Stimulated activated CD4-positive, alpha-beta T cell treated with anti-CD3 and anti-CD28 coated beads, Interleukin-2, amount 100 ng/mL, for 48 hours (primary cell): ENCODE measurements around the gene MRNIP.
"Not testable (repeated sequence)": the region's sequence is repeated elsewhere in the genome, so short reads cannot be mapped to it uniquely, and the experiment has no call there.

ENCODE experiments used
- DNase-seq, 2 donors: peaks; one replicate each; pipeline ENCODE4 v3.0.0-alpha.2; 2020

Gene MRNIP

DNA sequence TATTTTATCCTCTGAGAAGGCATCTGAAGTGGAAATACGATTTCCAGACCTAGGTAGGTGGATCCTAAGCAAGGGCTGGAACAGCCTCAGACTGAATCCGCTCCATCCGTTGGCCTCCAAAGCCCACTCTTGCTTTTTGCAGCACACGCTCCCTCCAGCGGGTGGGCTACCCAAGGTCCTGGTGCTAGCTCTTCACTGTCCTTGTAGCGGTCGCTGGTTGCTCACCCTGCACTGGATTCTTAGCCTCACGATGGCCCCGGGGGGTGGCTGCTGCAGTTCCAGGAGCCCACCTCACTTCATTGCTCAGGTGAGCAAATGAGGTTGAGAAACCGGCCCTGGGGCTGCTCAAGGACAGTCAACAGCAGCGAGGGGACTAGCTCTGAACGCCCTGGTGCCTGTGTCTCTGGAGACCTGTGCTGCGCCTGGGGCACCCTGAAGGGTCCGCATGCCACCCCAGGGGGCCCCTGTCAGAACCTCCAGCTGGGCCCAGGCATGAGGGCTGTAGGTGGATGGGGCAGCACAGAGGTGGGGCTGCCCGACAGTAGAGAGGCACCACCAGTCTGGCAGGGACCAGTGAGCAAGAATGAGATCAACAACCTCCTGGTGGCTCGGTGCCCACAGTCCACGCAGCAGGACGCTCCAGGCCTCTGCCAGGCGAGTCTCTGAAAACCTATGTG, 56.3 kb downstream of the MRNIP start:
- DNase-seq, result no peak

DNA sequence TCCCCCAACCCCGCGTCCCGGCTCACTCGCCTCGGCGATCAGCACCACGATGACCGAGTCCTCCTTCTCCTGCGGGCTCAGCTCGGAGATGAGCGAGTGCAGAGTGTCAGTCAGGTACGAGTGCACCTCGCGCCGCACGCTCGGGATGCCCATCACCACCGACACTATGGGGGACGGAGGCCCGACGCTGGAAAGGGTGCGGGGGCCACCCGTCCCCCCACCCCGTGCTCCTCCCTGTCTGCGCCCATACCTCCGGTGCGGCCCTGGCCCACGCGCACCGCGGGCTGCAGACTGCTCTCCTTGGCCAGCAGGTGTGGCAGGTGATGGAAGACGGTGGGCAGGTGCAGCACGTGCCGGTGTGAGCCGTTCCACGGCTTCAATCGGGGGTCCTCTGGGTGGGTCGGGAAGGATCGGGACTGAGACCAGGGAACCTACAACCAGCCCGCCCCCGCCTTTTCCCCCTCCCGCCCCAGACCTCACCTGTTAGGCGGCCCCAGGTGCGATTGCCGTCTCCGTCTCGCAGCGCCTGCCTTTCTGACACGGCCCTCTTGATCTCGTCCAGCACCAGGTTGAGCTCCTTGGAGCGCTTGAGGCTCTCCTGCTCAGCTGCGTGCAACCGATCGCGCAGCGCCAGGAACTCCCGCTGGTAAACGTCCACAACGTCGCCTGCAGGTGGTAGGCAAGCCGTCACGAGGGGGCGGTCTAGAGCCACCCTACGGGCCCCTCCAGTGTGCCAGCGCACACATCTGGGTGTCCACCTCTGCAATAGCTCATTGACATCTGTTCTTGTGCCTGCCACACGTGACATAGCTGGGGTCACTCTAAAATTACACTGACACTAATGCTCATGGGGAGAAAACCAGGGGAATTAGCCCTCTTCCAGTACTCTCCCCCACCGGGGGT, 57.1 kb downstream of the MRNIP start:
- peak; percentile 83 to 88 for DNase-seq

DNA sequence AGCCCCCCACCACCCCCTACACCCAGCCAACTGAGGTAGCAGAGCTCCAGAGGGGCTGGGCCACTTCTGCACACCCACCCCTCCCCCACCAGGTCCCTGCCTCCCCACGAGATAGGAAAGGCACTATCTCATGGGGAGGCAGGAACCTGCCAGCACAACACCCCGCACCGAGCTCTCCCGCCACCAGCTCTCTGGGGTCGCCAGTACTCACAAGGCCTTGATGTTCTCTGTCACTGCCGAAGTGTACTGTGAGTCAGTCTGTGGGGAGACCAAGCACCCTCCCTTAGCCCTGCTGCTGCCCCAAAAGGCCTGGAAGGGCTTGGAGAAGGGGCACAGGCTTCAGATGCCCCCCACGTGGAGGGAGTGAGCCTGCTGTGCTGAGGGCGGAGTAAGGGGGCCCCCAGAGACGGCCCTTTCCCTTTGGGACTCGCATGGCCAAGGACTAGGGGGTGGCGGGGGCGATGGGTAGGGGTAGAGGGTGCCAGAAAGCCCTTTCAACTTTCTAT, 57.9 kb downstream of the MRNIP start:
- DNase-seq, result no peak

DNA sequence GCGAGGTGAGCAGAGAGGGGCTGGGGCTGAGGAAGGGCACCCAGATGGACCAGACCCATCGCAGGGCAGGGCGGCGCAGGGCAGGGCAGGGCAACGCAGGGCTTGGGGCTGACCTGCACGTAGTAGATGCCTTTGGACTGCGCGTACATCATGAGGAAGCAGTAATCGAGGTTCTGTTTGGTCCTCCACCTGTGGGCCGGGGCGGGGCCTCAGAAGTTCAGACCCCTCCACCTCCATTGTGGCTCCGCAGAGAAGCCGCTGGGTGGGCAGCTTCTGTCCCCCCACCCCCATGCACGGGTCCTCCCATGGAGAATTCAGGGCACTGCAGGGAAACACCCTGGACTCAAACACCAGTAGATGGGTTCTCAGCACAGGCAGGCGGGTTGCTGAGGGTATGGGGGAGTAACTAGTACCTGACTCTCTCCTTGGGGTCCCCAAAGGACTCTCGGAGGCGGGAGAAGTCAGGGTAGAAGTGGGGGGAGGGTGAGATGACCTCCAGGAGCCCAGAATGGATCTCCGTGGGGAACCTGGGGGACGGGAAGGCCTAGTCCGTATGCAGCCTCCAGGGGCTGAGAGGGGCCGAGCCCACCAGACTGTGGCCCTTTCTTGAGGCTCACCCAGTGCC, 58.4 kb downstream of the MRNIP start:
- no peak for DNase-seq

DNA sequence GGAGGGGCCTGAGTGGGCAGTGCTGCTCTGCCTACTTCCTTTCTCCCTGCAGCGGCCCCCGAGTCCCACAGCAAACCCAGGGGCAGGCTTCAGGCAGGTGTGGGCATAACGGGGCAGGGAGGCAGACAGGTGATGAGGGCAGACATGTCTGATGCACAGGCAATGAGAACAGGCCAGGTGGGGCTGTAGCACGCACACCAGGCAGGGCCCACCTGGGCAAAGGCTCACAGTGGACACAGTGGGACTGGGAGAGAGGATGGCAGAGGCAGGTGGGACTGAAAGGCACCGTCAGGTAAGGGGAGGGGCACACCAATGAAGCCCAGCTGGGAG, 59.0 kb downstream of the MRNIP start:
- no peak for DNase-seq

DNA sequence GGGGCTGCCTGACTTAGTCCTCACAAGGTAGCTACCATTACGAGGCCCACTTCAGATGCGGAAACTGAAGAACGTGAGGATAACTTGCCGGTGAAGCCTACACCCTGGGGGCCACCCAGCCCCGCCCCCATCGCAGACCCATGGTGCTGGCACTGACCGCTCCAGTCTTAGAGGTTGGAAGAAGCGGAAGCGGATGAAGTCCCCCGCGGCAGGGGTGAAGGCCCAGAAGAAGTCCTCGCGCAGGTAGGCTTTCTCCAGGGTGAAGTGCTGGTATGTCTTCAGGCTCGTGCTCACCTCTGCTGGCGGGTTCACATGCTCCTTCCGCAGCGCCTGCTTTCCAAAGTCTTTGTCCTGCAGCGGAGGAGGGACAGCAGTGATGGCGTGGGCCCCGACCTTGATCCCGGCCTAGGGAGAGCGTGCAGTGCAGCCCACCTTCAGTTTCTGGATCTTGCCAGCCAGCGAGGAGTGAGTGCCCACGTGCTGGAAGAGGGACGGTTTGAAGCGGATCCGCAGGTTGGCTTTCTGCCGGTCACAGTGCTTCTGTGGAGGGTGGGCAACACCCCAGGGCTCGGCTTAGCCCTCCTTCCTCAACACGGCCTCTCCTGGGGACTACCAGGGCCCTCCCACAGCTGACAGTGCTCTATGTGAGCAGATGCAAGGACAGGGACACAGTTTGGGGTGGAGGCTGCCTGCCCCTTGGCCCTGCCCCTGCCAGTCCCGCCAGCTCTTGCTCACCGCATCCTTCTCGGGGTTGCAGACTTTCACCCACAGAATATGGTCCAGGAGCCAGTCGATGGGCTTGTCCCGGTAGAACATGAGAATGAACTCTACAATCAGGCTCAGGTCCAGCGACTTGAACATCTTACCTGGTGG, 59.6 kb downstream of the MRNIP start:
- no peak for DNase-seq

DNA sequence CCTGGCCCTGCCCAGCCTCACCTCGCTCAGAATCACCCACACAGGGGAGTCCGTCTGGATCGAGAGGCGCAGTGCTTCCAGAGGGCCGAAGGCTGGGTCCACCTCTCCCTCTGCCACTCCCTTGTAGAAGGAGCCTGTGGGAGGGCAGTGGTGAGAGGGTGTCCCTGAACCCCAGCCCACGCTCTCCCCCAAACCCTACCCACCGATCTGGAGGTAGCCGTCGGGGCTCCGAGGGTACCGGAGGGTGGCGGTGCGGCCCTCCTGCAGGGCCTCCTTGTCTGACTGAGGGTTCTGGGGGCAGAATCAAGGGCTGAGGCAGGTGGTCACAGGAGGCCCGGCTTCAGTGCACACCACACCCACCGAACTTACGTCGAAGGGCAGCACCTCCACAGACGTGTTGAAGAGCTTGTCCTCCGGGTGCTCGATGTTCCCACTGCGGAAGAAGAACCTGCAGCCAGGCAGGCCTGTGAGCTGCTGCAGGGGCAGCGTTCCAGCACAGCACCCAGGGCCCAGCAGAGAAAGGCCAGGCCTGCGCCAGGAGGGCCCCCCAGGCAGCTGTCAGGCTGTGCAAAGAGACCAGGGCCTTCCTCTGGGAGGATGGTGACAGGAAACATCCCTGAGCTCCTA, 60.4 kb downstream of the MRNIP start:
- DNase-seq, result no peak

DNA sequence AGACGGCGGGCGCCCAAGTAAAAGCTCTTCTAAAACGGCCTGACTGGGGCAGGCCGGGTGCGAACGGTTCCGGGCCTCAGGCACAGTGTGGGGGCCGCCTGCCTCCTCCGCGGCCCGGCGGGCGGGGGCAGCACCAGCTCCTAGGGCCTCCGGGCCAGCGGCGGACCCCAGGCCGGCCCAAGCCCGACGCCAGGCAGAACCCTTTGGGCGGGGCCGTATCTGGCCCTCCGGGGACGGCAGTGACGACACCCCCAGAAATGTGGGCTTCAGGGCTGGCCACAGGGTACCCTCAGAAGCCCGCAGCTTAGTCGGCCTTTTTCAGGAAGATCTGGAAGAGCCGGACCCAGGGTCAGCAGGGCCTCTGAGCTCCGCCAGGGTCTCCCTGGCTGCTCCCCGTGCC, 60.9 kb downstream of the MRNIP start:
- no peak for DNase-seq

DNA sequence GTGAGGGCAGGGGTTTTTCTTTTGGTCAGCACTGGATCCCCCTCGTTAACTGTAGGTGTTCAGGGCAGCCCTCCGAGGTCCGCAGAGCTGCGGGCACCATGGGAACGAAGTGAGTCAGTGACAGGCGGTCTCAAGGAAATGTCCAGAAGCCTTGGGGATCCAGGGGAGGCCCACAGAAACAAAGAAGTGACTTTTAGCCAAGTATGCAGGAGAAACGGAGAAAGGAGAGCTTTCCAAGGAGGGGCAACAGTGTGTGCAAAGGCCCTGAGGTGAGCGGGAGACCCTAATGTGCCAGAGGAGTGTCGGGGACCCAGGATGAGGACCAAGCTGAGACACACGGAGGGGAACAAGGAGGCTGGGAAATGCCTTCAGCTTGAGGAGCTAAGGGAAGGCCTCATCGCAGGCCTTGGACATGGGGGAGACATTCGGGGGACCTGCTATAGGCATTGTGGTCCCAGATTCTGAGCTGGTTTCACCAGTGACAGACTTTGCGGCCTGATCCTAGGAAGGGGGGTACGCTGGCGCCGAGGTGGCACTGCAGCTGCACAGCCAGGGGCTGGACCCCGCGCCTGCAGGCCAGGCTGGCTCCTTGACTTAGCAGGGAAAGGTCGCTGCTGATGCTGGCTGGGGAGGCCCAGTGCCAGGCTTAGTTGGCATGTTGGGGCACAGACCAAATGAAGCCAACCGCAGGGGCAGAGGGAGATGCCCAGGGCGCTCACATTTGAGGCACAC, 61.6 kb downstream of the MRNIP start:
- no peak for DNase-seq

DNA sequence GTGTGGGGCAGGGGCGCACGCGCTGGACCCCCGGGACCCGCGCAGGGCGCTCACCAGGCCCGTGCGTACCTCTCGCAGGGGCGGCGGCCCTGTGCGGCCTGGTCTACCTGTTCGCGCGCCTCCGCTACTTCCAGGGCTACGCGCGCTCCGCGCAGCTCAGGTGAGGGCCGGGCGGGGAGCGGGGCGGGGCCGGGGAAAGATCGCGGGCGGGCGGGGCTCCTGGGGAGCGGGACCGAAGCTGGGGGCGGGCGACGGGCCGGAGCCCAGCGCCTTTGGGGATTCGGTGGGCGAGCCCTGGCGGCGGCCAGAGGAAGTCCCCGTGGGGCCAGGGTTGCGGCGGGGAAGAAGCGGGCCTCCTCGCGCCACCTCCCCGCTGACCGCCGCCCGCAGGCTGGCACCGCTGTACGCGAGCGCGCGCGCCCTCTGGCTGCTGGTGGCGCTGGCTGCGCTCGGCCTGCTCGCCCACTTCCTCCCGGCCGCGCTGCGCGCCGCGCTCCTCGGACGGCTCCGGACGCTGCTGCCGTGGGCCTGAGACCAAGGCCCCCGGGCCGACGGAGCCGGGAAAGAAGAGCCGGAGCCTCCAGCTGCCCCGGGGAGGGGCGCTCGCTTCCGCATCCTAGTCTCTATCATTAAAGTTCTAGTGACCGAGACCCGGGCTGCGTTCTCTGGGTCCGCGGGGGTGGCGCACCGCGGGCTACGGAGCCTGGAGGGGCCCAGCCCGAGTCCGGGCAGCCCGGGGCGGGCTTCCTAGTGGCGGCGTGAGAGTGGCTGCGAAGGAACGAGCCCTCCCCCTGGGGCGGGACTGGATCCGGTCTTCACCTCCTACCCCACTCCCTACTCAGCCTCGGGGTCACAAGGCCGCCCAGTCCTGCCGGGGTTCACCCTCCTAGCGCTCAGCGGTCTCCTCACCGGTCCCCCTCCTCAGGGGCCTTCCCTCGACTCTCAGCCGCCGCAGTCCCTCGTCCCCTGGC, 62.5 kb downstream of the MRNIP start:
- peak; percentile 61 to 63 for DNase-seq

DNA sequence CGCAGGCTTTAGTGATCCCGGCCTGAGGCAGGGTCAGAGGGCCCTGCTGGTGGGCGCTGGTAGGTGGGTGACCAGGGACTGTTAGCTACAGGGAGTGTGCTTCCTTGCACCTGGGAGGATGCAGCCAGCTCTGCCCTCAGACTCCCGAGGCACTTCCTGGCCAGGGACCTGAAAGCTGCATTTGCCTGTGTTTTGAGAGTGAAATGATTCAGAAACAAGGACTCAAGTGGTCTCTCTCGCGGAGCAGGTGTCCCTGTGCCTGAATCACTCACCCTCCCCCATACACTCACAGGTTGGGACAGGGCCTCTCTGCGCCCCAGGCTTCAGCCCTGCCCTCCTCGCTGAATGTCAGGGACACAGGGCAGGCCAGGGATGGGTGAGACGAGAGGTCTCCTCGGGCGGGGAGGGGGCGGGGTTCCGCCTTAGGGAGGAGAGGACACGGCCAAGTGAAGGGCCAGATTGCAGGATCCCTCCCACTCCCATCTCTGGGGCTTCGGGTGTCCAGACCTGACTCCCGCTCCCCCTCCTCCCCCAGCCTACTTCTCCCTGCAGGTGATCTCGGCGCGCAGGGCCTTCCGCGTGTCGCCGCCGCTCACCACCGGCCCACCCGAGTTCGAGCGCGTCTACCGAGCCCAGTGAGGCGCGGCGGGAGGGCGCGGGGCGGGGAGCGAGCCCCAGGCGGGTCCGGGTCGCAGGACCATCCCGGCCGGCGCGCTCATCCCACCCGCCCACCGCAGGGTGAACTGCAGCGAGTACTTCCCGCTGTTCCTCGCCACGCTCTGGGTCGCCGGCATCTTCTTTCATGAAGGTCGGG, 63.4 kb downstream of the MRNIP start:
- DNase-seq, result no peak

DNA sequence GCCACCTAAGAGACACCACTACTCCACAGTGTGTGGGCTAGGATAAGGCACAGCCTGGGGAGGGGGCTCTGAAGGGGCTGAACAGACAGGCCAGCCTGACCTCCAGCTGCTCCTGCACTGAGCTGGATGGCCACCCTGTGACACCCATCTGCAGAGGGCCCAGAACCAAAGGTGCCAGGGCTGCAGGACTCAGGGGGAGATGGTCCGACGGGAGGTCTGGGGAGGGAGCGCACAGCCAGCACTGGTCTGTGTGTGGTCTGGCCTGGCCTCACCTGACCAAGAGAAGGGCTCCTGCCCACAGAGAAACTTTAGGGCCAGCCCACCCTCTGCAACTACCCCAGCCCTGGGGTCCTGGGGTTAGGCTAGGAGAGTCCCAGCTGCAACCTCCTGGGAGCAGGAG, 64.0 kb downstream of the MRNIP start:
- DNase-seq, result no peak

DNA sequence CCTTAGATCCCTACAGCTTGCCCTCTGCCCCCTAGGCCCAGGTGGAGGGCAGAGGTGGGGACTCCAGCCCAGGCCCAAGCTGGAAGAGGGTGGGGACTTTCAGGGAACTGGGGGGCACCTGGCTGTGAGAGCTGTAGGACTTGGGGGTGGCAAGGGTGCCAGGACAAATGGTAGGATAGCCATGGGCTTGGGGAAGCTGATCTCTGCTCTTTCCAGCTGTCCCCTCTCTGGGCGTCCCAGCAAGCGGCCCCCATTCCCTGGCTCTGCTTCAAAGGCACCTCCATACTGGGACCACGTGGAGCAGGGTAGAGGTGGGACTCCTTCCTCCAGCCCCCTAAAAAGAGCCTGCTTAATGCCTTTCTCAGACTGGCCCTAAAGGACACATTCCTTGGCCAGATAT, 64.4 kb downstream of the MRNIP start:
- DNase-seq, result no peak

DNA sequence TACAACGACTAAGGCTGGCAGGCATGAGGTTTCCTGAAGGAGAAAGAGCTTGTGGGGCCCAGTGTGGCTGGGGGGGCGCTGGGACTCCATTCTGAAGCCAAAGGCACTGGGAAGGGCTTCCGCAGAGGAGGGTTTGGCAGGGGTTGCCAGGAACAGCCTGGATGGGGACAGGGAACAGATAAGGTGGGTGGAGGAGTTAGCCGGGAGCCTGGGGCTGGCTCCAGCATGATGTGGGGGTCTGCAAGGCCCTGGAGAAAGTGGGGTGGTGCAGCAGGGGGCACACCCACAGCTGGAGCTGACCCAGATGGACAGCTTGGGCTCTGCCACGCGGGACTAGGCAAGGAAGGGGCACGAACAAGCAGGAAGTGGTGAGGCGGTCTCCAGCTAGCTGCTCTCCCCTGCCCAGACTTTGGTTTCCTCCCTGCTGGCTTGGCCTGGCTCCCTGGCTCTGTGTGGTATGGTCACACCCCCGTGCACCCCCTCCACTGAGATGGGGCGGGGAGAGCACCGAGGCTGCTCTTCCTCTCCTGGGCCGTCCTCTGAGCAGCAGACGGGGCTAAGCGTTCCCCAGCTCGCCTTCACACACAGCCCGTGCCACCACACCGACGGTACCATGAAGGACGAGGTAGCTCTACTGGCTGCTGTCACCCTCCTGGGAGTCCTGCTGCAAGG, 65.0 kb downstream of the MRNIP start, which contains the start of gene LTC4S:
Gene LTC4S, plus strand, starts transcription at position 519 of the 672 bp plus-strand sequence. Its CDS starts 95 bp downstream, at position 614.
- DNase-seq, result no peak

DNA sequence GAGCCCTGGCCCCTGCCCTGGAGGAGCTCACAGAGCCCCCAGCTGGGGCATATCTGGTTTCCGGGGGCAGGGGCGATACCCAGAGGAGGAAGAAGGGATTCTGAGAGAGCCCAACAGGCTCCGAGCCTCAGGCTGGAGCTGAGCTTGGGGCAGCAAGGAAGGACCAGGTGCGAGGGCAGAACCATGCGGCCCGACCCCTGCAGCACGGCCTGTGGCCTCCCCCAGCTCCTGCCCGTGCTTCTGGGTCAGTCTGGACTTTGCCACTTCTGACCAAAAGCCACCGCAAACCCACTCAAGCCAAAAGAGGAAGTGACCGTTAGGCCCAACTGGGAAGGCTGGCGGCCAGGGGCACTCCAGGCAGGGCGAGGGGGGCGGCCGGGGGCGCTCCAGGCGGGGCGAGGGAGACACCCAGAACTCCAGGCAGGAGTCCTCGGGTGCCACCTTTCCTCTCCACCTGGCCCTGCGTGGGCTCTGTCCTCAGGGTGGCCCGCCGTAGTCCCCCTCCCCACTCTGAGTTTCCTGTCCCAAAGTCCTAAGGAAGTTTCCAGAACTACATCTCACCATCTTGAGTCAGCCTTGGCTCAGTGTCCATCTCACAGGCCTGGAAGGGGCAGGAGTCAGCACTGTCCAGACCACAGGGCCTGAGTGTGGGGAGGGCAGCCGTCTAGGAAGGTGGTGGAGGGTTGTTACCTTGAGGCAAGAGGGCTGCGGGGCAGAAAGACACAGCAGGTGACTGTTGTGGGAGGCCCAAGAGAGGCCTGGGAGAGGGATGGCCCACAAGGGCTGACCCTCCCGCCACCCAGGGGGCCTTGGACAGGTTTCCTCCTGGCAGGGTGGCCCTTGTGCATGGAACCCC, 65.8 kb downstream of the MRNIP start:
- DNase-seq, result no peak

DNA sequence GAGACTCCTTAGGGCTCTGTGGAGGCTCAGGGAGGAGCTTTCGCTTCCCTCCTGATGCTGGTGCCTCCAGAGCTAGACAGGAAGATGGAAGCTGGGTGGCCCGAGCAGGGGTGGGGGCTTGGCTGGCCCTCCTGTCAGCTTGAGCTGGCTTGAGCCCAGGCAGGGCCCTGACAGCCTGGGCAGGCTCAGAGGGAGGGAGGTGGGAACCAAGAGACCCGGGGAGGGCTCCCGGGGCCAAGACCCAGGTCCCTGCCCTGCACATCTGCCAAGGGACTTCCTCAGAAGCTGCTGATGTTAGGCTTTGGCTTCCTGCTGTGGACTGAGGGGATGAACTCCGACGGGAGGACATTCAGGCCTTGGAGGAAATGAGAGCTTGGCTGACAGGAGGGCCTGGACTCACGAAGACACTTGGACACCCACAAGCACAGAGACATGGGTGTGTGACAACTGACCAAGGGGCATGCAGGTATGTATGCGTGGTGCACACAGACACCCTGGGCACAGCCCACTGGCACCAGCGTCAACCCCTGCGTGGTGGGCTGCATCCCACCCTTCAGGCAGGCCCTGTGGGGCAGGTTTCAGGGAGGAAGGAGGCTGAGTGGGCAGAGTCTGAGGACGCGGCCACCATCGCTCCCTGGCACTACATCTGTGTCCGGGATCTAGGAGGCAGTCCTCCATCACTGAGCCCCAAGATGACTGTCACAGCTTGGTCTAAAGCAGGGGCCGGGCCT, 66.6 kb downstream of the MRNIP start:
- DNase-seq, result no peak

DNA sequence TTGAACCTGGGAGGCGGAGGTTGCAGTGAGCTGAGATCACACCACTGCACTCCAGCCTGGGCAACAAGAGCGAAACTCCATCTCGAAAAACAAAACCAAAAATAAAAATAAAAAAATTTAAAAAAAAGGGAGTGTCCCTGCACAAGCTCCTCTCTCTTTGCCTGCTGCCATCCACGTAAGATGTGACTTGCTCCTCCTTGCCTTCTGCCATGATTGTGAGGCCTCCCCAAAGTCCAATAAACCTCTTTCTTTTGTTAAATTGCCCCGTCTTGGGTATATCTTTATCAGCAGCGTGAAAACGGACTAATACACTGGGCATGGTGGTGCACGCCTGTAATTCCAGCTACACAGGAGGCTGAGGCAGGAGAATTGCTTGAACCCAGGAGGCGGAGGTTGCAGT, 69.3 kb downstream of the MRNIP start:
- not testable (repeated sequence) for DNase-seq
